Activated CD8-positive, alpha-beta memory T cell treated with anti-CD3 and anti-CD28 coated beads for 24 hours (primary cell): ENCODE data around the gene CES1.
"Not testable (repeated sequence)": the region's sequence is repeated elsewhere in the genome, so short reads cannot be mapped to it uniquely, and the experiment has no call there.

Experiments used
- DNase-seq: peaks from one replicate; pipeline ENCODE4 v3.0.0-alpha.2; 2020

CES1 gene

GRCh38 chr16:55832773-55833691 lies at the start of gene CES1:
CES1 (minus strand) TSS chr16:55833096; CDS start chr16:55833055, 41 bp downstream.
- DNase-seq, result no peak

GRCh38 chr16:55876854-55877253 lies 44.0 kb upstream of the CES1 start:
- DNase-seq, result no peak

- DNase-seq, result no peak
Observed at GRCh38 chr16:55875273-55875672, 42.4 kb upstream of the CES1 start, which contains the start of gene CES5A. CES5A (minus strand) TSS chr16:55875373; CDS start chr16:55875221, 152 bp downstream.

DNA sequence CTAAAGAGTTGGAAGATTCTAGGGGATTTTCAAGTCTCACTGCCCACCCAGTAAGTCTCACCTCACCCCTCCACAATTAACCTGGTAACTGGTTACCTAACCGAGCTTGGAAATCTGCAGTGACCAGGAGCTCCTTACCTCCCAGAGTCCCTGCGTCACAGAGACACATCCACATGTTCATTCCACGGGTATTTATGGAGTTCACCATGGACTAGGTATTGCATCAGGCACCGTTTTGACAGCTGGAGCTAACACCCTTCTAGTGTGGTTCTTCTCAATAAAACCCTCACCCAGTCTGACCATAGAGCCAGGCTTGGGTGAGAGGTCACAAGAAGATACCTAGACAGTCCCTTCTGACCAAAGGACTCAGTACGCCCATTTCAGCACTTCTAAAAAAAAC lies 40.2 kb upstream of the CES1 start:
- no peak for DNase-seq

DNA sequence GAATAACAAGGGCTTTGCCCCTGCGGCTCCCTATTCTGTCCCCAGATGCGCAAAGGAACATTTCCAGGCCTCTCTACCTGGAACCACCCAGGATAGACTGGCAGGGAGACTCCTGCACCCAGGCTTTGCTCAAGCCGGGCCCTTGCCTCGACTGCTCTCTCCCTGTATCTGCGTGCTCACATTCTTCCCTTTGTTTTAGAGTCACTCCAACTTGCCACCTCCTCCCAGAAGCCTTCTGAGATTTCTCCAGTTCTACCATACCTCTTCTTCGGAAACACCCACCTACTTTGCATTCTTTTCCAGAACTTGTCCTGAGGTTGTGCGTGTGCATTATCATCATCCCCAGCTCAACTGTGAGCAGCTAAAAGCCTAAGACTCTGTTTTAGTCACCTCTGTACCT lies 39.2 kb upstream of the CES1 start:
- DNase-seq, result no peak

DNA sequence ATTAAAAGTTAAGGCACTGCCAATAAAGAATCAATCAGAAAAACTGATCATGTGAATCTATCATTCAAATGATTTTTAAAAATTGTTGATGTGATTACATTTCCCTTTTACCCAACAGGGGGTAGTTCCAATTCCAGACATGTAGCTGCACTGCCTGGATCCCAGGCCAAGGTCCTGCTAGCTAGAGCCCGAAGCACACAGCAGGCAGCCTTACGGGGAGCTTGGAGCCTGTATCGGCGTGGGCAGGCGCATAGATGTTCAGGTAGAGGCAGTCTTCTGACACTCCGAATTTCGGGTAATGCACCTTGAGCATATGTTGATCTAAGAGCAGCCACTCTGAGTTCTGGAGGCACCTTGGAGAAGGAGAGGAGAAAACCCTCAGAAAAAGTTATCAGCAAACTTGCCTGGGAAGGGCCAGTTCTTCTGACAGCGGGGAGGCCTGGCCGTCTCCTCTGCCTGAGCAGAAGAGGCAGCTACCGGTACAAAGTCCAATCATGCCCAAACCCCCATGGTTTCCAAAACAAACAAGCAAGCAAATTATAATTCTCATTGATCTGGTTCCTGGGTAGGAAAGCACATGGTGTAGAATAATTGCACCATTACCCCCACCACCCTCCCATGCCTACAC lies 38.6 kb upstream of the CES1 start:
- no peak for DNase-seq

DNA sequence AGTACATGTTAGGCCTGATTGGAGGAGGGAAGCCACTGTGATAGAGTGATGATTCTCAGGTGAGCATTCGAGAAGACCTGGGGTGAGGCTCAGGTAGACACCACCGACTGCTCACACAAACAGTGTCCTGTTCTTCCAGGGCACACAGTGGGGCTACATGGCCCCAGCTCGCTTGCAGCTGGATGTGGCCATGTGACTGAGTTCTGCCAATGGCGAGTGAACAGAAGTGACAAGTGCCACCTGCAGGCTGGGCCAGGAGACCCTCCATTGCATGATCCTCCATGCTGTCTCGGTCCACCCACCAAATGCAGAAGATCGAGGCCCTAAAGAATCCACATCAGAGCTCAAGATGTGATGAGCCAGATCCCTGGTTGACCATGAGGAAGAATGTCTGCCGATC lies 36.1 kb upstream of the CES1 start:
- DNase-seq, result no peak

- no peak for DNase-seq
Observed at GRCh38 chr16:55868137-55868536, 35.2 kb upstream of the CES1 start.

GRCh38 chr16:55861288-55861687 lies 28.4 kb upstream of the CES1 start:
- DNase-seq, result no peak

- not testable (repeated sequence) for DNase-seq
Observed at GRCh38 chr16:55857650-55858049, 24.8 kb upstream of the CES1 start.

- no peak for DNase-seq
Observed at GRCh38 chr16:55856950-55857349, 24.1 kb upstream of the CES1 start.

GRCh38 chr16:55853114-55853513 lies 20.2 kb upstream of the CES1 start:
- DNase-seq, result no peak

- no peak for DNase-seq
Observed at GRCh38 chr16:55849536-55849935, 16.6 kb upstream of the CES1 start.

DNA sequence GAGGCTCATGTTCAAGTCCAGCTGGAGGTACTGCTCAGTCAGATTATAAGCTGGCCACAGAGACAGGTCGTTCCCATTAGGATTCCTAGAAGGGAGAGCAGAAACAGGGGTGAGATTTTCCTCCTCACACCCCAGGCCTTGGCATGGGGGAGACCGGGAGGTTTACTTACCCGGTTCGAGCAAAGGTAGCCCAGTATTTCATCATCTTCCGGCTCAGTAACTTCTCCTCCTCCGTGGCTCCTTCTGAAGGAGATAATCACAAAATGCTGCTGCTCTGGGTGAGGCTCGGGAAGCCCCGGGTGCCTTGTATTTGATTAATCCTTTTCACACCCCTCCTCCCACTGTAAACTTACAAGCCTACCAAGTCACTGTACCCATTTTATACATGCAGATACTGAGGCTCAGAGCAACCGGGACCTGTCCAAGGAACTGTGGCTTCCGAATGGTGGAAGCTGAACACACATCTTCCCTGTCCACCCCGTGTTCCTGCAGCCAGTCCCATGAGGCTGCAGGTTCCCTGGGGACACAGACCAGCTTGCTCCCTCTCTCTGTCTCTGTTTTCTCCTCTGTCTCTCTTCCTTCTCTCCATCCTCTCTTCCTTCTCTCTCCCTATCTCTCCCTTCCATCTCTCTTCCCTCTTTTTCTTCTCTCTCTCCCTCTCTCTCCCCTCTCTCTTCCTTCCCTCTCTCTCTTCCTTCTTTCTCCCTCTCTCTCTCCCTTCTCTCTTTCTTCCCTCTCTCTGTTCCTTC lies 13.9 kb upstream of the CES1 start:
- DNase-seq, result no peak

DNA sequence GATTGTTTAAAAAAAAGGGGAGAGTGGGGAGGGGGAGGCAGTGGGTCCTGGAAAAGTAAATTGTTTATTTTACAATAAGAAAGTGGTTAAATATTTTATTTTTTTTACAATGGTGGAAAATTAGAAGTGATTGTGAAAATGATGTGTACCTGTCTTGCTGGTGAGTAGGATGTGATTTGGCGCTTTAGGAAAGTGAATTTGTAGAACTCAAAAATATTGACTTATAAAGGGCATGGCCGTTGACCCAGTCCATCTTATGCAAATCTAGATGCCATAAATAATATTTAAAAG lies 10.2 kb upstream of the CES1 start:
- no peak for DNase-seq

- no peak for DNase-seq
Observed at GRCh38 chr16:55842369-55843104, 9.6 kb upstream of the CES1 start.

DNA sequence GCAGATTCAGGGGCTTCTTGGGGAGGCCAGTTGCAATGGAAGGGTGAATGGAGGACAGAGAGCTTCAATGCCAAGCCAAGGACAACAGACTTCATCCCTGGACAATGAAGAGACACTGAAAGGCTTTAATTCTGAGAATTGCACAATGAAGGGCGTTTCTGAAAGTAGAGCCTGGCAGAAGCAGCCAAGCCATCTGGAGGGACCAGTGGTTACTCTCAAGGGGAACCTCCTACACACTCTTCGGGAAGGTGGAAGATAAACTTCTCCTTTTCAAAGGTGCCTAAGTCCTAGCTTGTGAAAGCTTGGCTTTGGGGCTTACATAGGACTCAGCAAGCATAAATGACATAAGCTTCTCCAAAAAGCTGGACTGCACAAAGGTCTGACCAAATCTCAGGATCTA lies 6.2 kb upstream of the CES1 start:
- DNase-seq, result no peak

- no peak for DNase-seq
Observed at GRCh38 chr16:55836158-55836611, 3.3 kb upstream of the CES1 start.

DNA sequence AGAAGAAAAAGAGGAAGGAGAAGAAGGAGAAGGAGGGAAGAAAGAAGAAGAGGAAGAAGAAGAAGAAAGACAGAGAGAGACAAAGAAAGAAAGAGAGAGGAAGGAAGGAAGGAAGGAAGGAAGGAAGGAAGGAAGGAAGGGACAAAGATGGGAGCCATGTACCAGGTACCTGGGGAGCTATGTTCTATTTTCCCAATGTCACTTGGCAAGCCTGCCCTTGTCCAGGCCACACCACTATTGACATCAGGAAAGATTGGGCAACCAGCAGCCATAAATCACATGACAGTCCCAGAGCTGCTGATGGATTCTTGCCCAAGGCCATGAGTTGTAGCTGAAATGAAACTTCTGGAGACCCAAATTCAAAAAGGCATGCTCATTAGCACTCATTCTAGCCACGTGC lies 2.7 kb upstream of the CES1 start:
- DNase-seq, result no peak

GRCh38 chr16:55835173-55835572 lies 2.3 kb upstream of the CES1 start:
- DNase-seq, result not testable (repeated sequence)

DNA sequence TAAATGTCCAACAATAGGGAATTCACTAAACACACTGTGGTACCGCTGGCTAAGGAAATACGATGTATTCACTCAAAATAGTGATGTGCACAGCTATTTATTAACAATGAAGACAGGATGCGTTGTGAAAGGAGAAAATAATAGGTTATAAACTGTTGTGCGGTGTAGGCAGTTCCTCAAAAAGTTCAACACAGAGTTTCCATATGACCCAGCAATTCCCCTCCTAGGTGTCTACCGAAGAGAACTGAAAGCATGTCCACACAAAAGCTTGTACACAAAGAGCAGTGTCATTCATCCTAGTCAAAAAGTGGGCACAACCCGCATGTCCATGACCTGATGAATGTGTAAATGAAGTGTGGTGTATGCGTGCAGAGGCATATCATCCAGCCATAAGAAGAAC lies 1.2 kb upstream of the CES1 start:
- no peak for DNase-seq

GRCh38 chr16:55832425-55832772 lies 497 bp downstream of the CES1 start:
- no peak for DNase-seq

GRCh38 chr16:55830658-55831294 lies 2.1 kb downstream of the CES1 start:
- no peak for DNase-seq
